ENCODE measurements around the gene ST3GAL4. TPM values are rescaled to one million over a fixed set of nuclear protein-coding genes. Genes with fewer than 3 reads are reported as not detected.

The ST3GAL4 gene
- total and polyA plus RNA-seq, 9 of the 15 experiments (the other 6 are each of a cell fraction or from before 2014, with no cell fraction given) = 0.27 to 22.9 (median 10.5) TPM

DNA sequence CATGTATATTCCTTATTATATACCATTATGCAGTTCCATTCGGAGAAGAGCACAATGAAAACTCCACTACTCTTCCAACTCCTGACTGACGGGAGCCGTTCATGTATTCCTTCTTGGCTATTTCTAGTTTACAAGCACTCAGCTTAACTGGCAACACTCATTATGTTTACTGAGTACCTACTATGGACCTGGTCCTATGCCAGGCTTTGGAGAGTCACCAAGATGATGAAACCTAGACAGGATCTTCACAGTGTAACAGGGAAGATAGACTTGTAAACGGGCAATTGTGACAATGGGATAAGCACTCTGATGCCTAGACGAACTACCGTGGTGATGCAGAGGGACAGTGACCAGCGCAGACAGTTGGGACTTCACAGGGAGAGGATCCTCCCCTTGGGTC is 22.3 kb upstream of the ST3GAL4 start:
- ChIA-PET POLR2A (interaction anchor here (1.3 kb wide), 1 partner anchor 9 kb away, joined by 4 read pairs; no protein-coding TSS in a partner anchor), CTCF (ENCODE audit: low intra/inter-chr PET ratio) (no interaction called here)
- H3K9ac ChIP-seq (ENCODE audit: insufficient read depth in 1 of 2, low read depth in 2 of 2, low read length in 2 of 2) = no peak overlapping the region
- H3K9me3 ChIP-seq (replicated peaks; ENCODE audit: control insufficient read depth, insufficient read depth, low read depth, low read length) = no peaks in the 10 kb centered on the region
- no peak overlapping the region for H2AFZ ChIP-seq (ENCODE audit: low read depth, low read length)
- H3K36me3 ChIP-seq (ENCODE audit: control insufficient read depth, insufficient read depth, low read length) = peaks cover 7% of the 10 kb centered on the region; the same call in 2 of the 3 replicates
- H3K4me1 ChIP-seq (replicated peaks in 1 of 2; ENCODE audit: control insufficient read depth in 2 of 2, insufficient read depth in 2 of 2, low read length in 2 of 2) = peaks cover 0 to 5% of the 10 kb centered on the region in 2 experiments; a peak in 1 of 5 replicates
- no TSS peak for BruUV-seq (replicated peaks)
- in situ Hi-C loops (cut with MboI) (no loop called here), intact Hi-C loops (cut with micrococcal nuclease) (no loop called here)
- ATAC-seq (no peak), DNase-seq (ENCODE audit: extremely low read depth in 1 of 4, low spot score in 3 of 4) (no peak), FAIRE-seq (no peak)
- no peaks in the 10 kb centered on the region for H3K27me3 ChIP-seq (ENCODE audit: control insufficient read depth in 2 of 2, insufficient read depth in 2 of 2, low read length in 2 of 2)
- H4K20me1 ChIP-seq (replicated peaks; ENCODE audit: control insufficient read depth, insufficient read depth, low read length) = no peaks in the 10 kb centered on the region
- no peak overlapping the region for H3K4me3 ChIP-seq
- TF ChIP-seq NFATC3 (IDR thresholded peaks at IDR 0.05) (no peak), YBX1 (IDR thresholded peaks at IDR 0.05) (no peak), TAF7 (tag; IDR thresholded peaks at IDR 0.05) (no peak)
- peaks cover 2% of the 10 kb centered on the region for H3K9me1 ChIP-seq (ENCODE audit: control insufficient read depth, insufficient read depth, low read length)
- 78% methylated on average over 7 of the region's 7 CpGs for WGBS (ENCODE audit: insufficient coverage, low coverage, missing lambda C conversion rate)
- no peaks in the 10 kb centered on the region for H3K79me2 ChIP-seq (ENCODE audit: control insufficient read depth, insufficient read depth, low read length)
- no peak overlapping the region for H3K27ac ChIP-seq (ENCODE audit: extremely low read depth, low read depth, low read length)
- no peak overlapping the region for H3K4me2 ChIP-seq (ENCODE audit: insufficient read depth, low read length)

DNA sequence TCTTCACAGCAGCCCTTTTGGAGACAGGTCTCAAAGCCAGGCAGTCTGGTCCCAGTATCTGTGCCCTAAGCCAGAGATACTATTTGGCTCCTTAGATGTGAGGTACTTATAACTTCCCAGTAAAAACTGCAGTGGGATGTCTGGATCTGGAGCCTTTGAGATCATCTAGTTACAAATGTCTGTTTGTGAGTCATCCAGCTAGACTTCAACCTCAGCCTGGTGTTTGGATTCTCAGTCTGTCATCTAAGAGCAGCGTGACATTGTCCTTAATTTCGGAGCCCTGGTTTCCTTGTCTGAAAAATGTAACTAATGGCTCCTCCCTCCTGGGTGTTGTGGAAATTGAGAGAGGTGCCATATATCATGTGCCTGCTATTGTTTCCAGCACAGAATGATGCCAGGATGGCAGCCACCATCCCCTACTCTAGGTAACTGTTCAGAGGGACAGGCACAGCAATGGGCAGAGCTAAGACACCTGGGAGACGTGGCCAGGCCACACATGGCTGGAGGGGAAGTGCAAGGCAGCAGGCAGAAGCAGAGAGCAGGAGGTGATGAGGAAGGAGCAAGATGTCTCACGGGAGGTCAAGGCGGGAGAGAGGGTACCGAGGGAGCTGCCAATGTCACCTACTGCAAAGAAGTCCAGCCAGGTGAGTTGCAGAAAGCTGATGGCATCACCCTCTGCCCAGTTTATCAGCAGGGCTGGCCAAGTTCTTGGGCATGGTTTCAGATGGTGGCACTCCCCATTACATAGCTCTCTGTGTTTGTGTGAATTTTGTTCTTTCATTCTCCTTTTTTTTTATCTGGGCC is 20.6 kb upstream of the ST3GAL4 start:
- peaks cover 11% of the 10 kb centered on the region; the same call in 1 of the 3 replicates for H3K36me3 ChIP-seq (ENCODE audit: control insufficient read depth, insufficient read depth, low read length)
- H4K20me1 ChIP-seq (replicated peaks; ENCODE audit: control insufficient read depth, insufficient read depth, low read length) = no peaks in the 10 kb centered on the region
- H3K9me3 ChIP-seq (replicated peaks; ENCODE audit: control insufficient read depth, insufficient read depth, low read depth, low read length) = no peaks in the 10 kb centered on the region
- ChIA-PET POLR2A (interaction anchor here (0.6 to 1.0 kb wide), 3 partner anchors 21 to 667 kb away, joined by 3 read pairs; partner anchors contain the start of gene ST3GAL4), CTCF (ENCODE audit: low intra/inter-chr PET ratio) (interaction anchor here (0.6 kb wide), 1 partner anchor 1407 kb away, joined by 3 read pairs; no protein-coding TSS in a partner anchor)
- no peak overlapping the region for H3K27ac ChIP-seq (ENCODE audit: extremely low read depth, low read depth, low read length)
- H3K4me2 ChIP-seq (ENCODE audit: insufficient read depth, low read length) = no peak overlapping the region
- intact Hi-C loops (cut with micrococcal nuclease) = no loop called here
- H3K79me2 ChIP-seq (ENCODE audit: control insufficient read depth, insufficient read depth, low read length) = no peaks in the 10 kb centered on the region
- DNase-seq (ENCODE audit: extremely low read depth in 1 of 4, low spot score in 3 of 4) (no peak), FAIRE-seq (no peak), ATAC-seq (no peak)
- no peak overlapping the region for H3K4me3 ChIP-seq
- H3K9me1 ChIP-seq (ENCODE audit: control insufficient read depth, insufficient read depth, low read length) = peaks cover 3% of the 10 kb centered on the region
- H3K9ac ChIP-seq (ENCODE audit: insufficient read depth in 1 of 2, low read depth in 2 of 2, low read length in 2 of 2) = no peak overlapping the region
- no peak overlapping the region for H2AFZ ChIP-seq (ENCODE audit: low read depth, low read length)
- no peak for TF ChIP-seq ZNF766 (CRISPR knock-in tag; conservative IDR thresholded peaks at IDR 0.05)
- no peak for TF ChIP-seq HDAC3 (IDR thresholded peaks at IDR 0.05; ENCODE audit: borderline replicate concordance, partially characterized antibody)
- TF ChIP-seq TARDBP (IDR thresholded peaks at IDR 0.05) = no peak
- no peak for TF ChIP-seq ZNF717 (CRISPR knock-in tag; IDR thresholded peaks at IDR 0.05)
- no peak for TF ChIP-seq BDP1 (IDR thresholded peaks at IDR 0.05; ENCODE audit: insufficient read depth, insufficient read length)
- no peaks in the 10 kb centered on the region for H3K4me1 ChIP-seq (replicated peaks in 1 of 2; ENCODE audit: control insufficient read depth in 2 of 2, insufficient read depth in 2 of 2, low read length in 2 of 2)
- no TSS peak for BruUV-seq (replicated peaks)
- H3K27me3 ChIP-seq (ENCODE audit: control insufficient read depth in 2 of 2, insufficient read depth in 2 of 2, low read length in 2 of 2) = no peaks in the 10 kb centered on the region
- WGBS (ENCODE audit: insufficient coverage, low coverage, missing lambda C conversion rate) = 91% methylated on average over 6 of the region's 6 CpGs
- in situ Hi-C loops (cut with MboI) = no loop called here

Data from K562 (cell line).